HG03575 (cell line): ENCODE measurements around the gene SGK1.
"Not testable (repeated sequence)": the region's sequence is repeated elsewhere in the genome, so short reads cannot be mapped to it uniquely, and the experiment has no call there.

Experiments used
- ATAC-seq: cut with Tn5 transposase; IDR thresholded peaks from one replicate; pipeline ENCODE4 v1.9.1; 2021; ENCODE audit not compliant: unreplicated experiment, insufficient number of reproducible peaks, low FRiP score; ENCODE audit errors: extremely low read depth

Gene SGK1

GRCh38 chr6:134330555-134330954, 12.6 kb upstream of the SGK1 start:
- no peak for ATAC-seq

- ATAC-seq, result no peak
These were observed 10.9 kb upstream of the SGK1 start for GRCh38 chr6:134328792-134329191.

GRCh38 chr6:134328138-134328537, 10.2 kb upstream of the SGK1 start:
- ATAC-seq, result no peak

- not testable (repeated sequence) for ATAC-seq
These were observed 8.3 kb upstream of the SGK1 start for GRCh38 chr6:134326192-134326591.

GRCh38 chr6:134324766-134325165, 6.9 kb upstream of the SGK1 start:
- no peak for ATAC-seq

GRCh38 chr6:134324141-134324540, 6.2 kb upstream of the SGK1 start:
- no peak for ATAC-seq

- ATAC-seq, result no peak
These were observed 5.8 kb upstream of the SGK1 start for GRCh38 chr6:134323698-134324097.

- ATAC-seq, result no peak
These were observed 5.4 kb upstream of the SGK1 start for GRCh38 chr6:134323294-134323693.

GRCh38 chr6:134322216-134322615, 4.3 kb upstream of the SGK1 start:
- no peak for ATAC-seq

GRCh38 chr6:134321246-134321645, 3.3 kb upstream of the SGK1 start:
- no peak for ATAC-seq

- ATAC-seq, result not testable (repeated sequence)
These were observed 1.8 kb upstream of the SGK1 start for GRCh38 chr6:134319686-134320085.

GRCh38 chr6:134318974-134319281, 1.0 kb upstream of the SGK1 start:
- no peak for ATAC-seq

- ATAC-seq, result no peak
These were observed 493 bp upstream of the SGK1 start for GRCh38 chr6:134318236-134318973.

- no peak for ATAC-seq
These were observed 1.0 kb downstream of the SGK1 start for GRCh38 chr6:134316733-134317431.

- no peak for ATAC-seq
These were observed 1.9 kb downstream of the SGK1 start for GRCh38 chr6:134315974-134316441.

GRCh38 chr6:134315189-134315588, 2.7 kb downstream of the SGK1 start:
- ATAC-seq, result no peak

- no peak for ATAC-seq
These were observed 3.7 kb downstream of the SGK1 start for GRCh38 chr6:134314006-134314821.

GRCh38 chr6:134312038-134312660, 5.8 kb downstream of the SGK1 start:
- ATAC-seq, result no peak

GRCh38 chr6:134310817-134311216, 7.1 kb downstream of the SGK1 start:
- no peak for ATAC-seq
